Effector memory CD8-positive, alpha-beta T cell (primary cell): ENCODE measurements around the gene SRGAP2B.
"Not testable (repeated sequence)": the region's sequence is repeated elsewhere in the genome, so short reads cannot be mapped to it uniquely, and the experiment has no call there.

Source experiments
- ATAC-seq: fragments of 150-1000 bp; cut with Tn5 transposase; replicated peaks from 2 replicates; pipeline ENCODE4 v1.10.0; 2021; ENCODE audit warnings: mild to moderate bottlenecking, moderate library complexity
- DNase-seq, 3 experiments: peaks; one replicate each; pipeline ENCODE4 v3.0.0; 2021
- H3K27ac Mint-ChIP-seq, 2 donors: one replicate each; pipeline ENCODE4 v1.8.0; 2022; ENCODE audit warnings: mild to moderate bottlenecking in 2 of 2, mixed read lengths in 2 of 2, moderate library complexity in 2 of 2
- H3K27me3 Mint-ChIP-seq, 2 donors: one replicate each; pipeline ENCODE4 v1.8.0; 2022; ENCODE audit warnings: mixed read lengths in 2 of 2
- H3K36me3 Mint-ChIP-seq: one replicate; pipeline ENCODE4 v1.8.0; 2022; ENCODE audit warnings: mild to moderate bottlenecking, moderate library complexity, mixed read lengths; ENCODE audit not compliant: insufficient read depth
- H3K4me1 Mint-ChIP-seq, 2 donors: one replicate each; pipeline ENCODE4 v1.8.0; 2022; ENCODE audit warnings: low read depth in 2 of 2, mixed read lengths in 2 of 2
- H3K4me3 Mint-ChIP-seq, 2 donors: one replicate each; pipeline ENCODE4 v1.8.0; 2022; ENCODE audit warnings: mild to moderate bottlenecking in 2 of 2, mixed read lengths in 2 of 2, moderate library complexity in 2 of 2
- H3K9me3 Mint-ChIP-seq, 2 donors: one replicate each; pipeline ENCODE4 v1.8.0; 2022; ENCODE audit warnings: mixed read lengths in 2 of 2

The SRGAP2B gene

GRCh38 chr1:145114560-145115057, 19.5 kb upstream of the SRGAP2B start:
- H3K4me1 Mint-ChIP-seq, DNase-seq, H3K9me3 Mint-ChIP-seq, H3K4me3 Mint-ChIP-seq, H3K27ac Mint-ChIP-seq, H3K36me3 Mint-ChIP-seq, H3K27me3 Mint-ChIP-seq, ATAC-seq: not testable (repeated sequence)

GRCh38 chr1:145112703-145113102, 17.6 kb upstream of the SRGAP2B start:
- H3K27ac Mint-ChIP-seq, H3K9me3 Mint-ChIP-seq, H3K27me3 Mint-ChIP-seq: not testable (repeated sequence)

GRCh38 chr1:145111674-145112073, 16.5 kb upstream of the SRGAP2B start:
- not testable (repeated sequence) for H3K27ac Mint-ChIP-seq, DNase-seq, H3K36me3 Mint-ChIP-seq, H3K4me1 Mint-ChIP-seq, H3K27me3 Mint-ChIP-seq, H3K4me3 Mint-ChIP-seq, ATAC-seq, H3K9me3 Mint-ChIP-seq

More at GRCh38 chr1:145112703-145113102, 17.6 kb upstream of the SRGAP2B start:
- not testable (repeated sequence) for DNase-seq, H3K4me3 Mint-ChIP-seq, H3K4me1 Mint-ChIP-seq, ATAC-seq, H3K36me3 Mint-ChIP-seq

GRCh38 chr1:145103294-145103693, 8.2 kb upstream of the SRGAP2B start:
- not testable (repeated sequence) for ATAC-seq, H3K27me3 Mint-ChIP-seq, H3K36me3 Mint-ChIP-seq, DNase-seq, H3K4me1 Mint-ChIP-seq, H3K9me3 Mint-ChIP-seq, H3K4me3 Mint-ChIP-seq, H3K27ac Mint-ChIP-seq

GRCh38 chr1:145101725-145102124, 6.6 kb upstream of the SRGAP2B start:
- H3K4me3 Mint-ChIP-seq, H3K4me1 Mint-ChIP-seq, H3K36me3 Mint-ChIP-seq, H3K9me3 Mint-ChIP-seq, H3K27ac Mint-ChIP-seq, ATAC-seq, DNase-seq, H3K27me3 Mint-ChIP-seq: not testable (repeated sequence)

- not testable (repeated sequence) for H3K4me1 Mint-ChIP-seq, H3K9me3 Mint-ChIP-seq, H3K27ac Mint-ChIP-seq, H3K36me3 Mint-ChIP-seq, H3K27me3 Mint-ChIP-seq, H3K4me3 Mint-ChIP-seq
- ATAC-seq (peak; percentile 1), DNase-seq (peak in 1 of 3 experiments; percentile 2)
These were observed 395 bp downstream of the SRGAP2B start for GRCh38 chr1:145094655-145095211.

- DNase-seq, ATAC-seq, H3K36me3 Mint-ChIP-seq, H3K27me3 Mint-ChIP-seq, H3K4me1 Mint-ChIP-seq, H3K9me3 Mint-ChIP-seq: not testable (repeated sequence)
- peak overlapping the region in 1 of 2 donors; percentile 65 for H3K27ac Mint-ChIP-seq
- peak overlapping the region; percentile 82 to 85 for H3K4me3 Mint-ChIP-seq
These were observed 1.5 kb downstream of the SRGAP2B start for GRCh38 chr1:145093517-145094149.

GRCh38 chr1:145082483-145083255, 12.5 kb downstream of the SRGAP2B start:
- not testable (repeated sequence) for DNase-seq, H3K4me1 Mint-ChIP-seq, H3K4me3 Mint-ChIP-seq, H3K36me3 Mint-ChIP-seq, H3K27me3 Mint-ChIP-seq, H3K27ac Mint-ChIP-seq, ATAC-seq, H3K9me3 Mint-ChIP-seq

GRCh38 chr1:145080193-145080592, 14.9 kb downstream of the SRGAP2B start:
- H3K4me3 Mint-ChIP-seq, ATAC-seq, DNase-seq, H3K27me3 Mint-ChIP-seq, H3K27ac Mint-ChIP-seq, H3K9me3 Mint-ChIP-seq, H3K4me1 Mint-ChIP-seq, H3K36me3 Mint-ChIP-seq: not testable (repeated sequence)

- H3K27me3 Mint-ChIP-seq, H3K27ac Mint-ChIP-seq, H3K9me3 Mint-ChIP-seq, H3K4me3 Mint-ChIP-seq, ATAC-seq, DNase-seq, H3K36me3 Mint-ChIP-seq, H3K4me1 Mint-ChIP-seq: not testable (repeated sequence)
These were observed 15.4 kb downstream of the SRGAP2B start for GRCh38 chr1:145079737-145080136.

GRCh38 chr1:145078787-145079370, 16.2 kb downstream of the SRGAP2B start:
- not testable (repeated sequence) for H3K9me3 Mint-ChIP-seq, H3K4me1 Mint-ChIP-seq, DNase-seq, H3K27me3 Mint-ChIP-seq, H3K27ac Mint-ChIP-seq, H3K4me3 Mint-ChIP-seq, H3K36me3 Mint-ChIP-seq, ATAC-seq

GRCh38 chr1:145077872-145078786, 17.0 kb downstream of the SRGAP2B start:
- not testable (repeated sequence) for H3K4me1 Mint-ChIP-seq, H3K36me3 Mint-ChIP-seq, H3K27ac Mint-ChIP-seq, H3K4me3 Mint-ChIP-seq, H3K9me3 Mint-ChIP-seq, H3K27me3 Mint-ChIP-seq, ATAC-seq, DNase-seq

- not testable (repeated sequence) for ATAC-seq, H3K4me1 Mint-ChIP-seq, H3K27ac Mint-ChIP-seq
These were observed 18.3 kb downstream of the SRGAP2B start for GRCh38 chr1:145076877-145077276.

More at GRCh38 chr1:145076877-145077276, 18.3 kb downstream of the SRGAP2B start:
- not testable (repeated sequence) for H3K36me3 Mint-ChIP-seq, H3K27me3 Mint-ChIP-seq, H3K4me3 Mint-ChIP-seq, DNase-seq, H3K9me3 Mint-ChIP-seq
